Pons (tissue), 1 donor: Measurements from ENCODE around the gene TMEM145.
A peak's percentile ranks its signal among the peaks of the same experiment; 100 is the strongest.

Source experiments
- DNase-seq: peaks from one replicate; pipeline ENCODE4 v3.0.0-alpha.2; 2016; ENCODE audit warnings: low spot score

TMEM145 gene

DNA sequence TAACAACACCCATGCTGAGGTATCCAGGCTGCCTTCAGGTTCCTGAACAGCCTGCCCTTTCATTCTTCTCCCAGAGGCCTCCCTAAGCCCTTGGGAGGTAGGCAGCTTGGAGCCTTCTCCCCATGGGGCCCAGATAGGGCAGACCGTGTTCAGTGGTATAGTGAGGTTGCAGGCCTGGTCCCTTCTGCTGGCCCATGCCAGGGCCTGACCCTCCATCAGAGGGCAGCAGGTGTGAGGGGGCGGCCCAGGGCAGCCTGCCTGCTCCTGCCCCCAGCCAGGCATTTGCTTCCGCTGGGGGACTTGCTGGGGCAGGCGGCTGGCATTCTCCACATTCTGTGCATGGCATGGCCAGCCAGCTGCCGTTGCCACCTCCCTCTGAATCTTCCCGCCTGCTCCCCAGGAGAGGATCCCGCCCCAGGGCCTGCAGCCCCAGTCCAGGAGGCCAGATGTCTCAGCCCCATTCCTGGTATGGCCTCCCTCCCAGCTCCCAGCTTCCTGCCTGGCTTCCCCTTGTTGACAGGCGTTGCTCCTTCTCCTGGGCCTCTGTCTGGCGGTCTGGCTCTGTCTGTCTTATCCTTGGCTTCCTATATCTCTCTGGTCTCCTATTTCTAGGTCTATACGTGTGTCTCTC lies 35.2 kb upstream of the TMEM145 start:
- no peak for DNase-seq

- no peak for DNase-seq
Observed at GRCh38 chr19:42278452-42279154, 34.5 kb upstream of the TMEM145 start.

- peak; percentile 66 for DNase-seq
Observed at GRCh38 chr19:42279155-42279901, 33.8 kb upstream of the TMEM145 start.

DNA sequence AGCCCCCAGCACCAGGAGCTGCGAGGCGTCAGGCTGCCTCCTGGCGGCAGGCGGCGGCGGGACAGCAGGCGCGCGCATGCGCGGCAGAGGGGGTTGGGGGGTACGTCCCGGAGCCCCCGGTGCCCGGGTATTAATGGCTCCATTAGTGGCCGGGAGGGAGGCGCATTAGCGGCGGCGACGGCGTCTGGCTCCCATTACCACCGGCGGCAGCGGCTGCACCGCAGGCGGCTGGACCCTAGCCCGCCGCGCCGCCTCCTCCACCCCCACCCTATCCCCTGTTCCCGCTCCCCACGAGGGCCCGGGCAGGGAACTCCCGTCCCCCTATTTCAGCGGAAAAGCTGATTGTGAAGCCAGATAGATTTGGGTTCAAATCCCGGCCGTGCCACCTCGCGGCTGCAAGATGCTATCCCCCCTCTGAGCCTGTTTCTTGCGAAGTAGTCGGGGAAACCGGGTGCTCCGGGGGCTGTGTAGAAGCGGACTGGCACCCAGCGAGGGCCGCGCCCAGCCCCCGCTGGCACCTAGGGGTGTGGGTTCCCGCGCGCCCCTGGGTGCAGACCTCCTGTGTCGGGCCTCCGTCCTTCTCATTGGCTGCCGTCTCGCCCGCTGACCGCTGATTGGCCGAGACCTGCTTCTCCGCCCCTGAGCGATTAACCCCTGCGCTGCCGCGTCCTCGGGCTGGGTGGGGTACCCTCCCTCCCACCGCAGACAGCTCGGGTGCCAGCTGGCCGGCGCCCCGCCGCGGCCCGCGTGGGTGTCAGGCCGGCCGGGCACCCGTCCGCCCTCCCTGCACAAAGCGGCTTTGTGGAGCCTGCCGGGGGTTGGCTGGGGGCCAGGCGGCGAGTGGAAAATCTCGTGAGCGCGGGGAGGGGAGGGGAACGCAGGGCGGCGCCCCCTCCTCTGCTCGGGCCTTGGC lies 33.0 kb upstream of the TMEM145 start:
- peak; percentile 92 for DNase-seq

DNA sequence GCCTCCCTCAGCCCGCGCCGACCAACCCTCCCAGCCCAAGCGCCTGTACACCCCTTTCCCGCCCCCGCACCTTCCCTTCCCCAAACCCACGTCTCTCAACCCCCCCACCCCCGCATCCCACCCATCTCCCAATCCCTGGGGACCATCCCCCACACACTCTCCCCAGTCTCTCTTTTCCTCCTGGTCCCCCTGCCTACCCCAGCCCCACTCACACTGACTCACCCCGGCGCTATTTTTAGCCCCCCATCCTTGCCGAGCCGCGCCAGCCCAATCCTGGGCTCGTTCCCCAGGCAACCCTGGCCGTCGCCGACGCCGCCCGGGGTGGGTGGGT lies 32.3 kb upstream of the TMEM145 start:
- no peak for DNase-seq

DNA sequence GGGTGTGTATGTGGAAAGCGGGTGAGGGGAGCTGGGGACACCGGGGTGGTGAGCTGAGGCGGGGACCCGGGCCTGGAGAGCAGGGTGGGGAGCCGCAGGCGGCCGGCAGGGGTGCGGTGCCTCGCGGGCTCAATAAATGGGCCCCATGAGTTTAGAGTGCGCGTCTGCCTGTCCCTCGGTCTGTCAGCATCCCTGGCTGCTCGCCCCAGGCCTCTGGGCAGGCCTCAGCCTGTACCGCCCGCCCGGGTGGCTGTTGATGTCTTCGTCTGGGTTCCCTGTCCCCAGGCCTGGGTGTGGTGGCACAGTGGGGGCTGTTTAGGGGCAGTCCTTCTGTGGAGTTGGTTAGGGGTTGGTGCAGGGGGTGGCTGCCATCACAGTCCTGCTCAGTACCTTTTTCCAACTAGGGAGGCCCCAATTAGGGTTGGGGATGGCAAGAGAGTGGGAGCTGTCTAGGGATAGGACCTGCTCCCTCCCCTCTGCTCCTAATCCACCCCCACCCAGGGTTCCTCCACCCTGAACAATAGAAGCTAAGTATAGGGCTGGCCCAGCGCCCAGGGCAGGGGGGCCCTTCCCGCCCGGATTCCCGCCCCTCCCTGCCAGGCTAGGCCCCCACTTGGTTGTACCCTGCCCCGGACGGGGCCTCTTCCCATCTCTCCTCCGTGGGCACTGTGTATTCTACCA lies 31.8 kb upstream of the TMEM145 start:
- DNase-seq, result peak; percentile 84

DNA sequence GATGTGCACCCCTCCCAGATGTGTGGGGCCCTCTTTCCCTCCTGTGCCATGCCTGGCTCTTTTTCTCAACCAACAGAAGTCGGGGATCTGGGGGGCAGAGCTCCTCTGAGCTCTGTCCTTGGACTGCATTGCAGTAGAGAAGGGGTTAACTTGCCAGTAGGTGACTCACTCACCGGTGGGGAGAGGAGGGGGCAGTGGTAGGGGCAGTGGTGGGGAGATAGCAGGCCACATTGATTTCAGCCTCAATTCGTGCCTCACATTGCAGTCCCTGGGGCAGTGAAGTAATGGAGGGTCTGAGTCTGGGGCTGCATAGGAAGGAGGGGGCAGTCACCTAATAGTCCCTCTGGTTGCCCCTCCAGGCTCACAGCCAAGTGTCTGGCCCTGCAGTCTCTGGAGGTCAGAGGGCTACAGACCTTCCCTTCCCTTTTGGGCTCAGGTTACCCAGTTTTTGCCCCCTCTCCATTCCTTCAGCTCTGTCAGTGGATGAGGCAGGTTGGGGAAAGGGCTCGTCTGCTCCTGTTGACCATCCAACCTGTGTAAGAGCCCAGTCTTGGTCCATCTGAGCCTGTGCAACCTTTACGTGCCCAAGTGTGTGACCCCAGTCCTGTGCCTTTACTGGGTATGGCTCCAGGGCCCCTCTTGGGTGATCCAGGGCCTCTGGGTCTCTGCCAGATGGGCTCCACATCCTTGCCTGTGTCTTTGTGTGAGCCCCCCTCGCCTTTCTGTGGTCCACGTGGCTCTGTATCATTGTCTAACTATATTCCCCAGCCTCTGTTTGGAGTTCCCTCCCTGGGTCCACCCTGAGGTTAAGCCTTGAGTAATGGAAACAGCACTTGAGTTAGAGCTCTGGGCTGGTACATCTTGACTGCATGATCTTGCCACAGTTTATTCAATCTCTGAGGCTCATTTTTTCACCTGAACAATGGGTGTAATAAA lies 31.0 kb upstream of the TMEM145 start:
- peak; percentile 41 for DNase-seq

DNA sequence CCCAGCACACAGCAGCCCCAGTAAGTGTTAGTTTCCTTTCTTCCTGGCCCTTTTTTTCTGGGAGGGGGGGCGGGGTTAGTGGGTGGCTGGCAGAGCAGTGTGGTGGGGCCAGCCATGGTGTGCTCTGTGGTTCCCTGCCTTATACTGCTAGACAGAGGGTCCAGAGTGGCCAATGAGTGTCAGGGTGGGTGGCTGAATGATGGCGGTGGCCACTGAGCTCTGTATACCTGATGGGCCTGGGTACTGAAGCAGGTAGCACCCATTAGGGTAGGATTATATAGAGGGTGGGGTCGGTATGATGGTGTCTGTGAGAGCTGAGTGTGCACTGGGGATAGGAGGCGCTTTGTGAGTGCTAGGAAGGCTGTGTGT lies 30.3 kb upstream of the TMEM145 start:
- DNase-seq, result no peak

- DNase-seq, result peak; percentile 93
Observed at GRCh38 chr19:42283188-42284065, 29.7 kb upstream of the TMEM145 start.

DNA sequence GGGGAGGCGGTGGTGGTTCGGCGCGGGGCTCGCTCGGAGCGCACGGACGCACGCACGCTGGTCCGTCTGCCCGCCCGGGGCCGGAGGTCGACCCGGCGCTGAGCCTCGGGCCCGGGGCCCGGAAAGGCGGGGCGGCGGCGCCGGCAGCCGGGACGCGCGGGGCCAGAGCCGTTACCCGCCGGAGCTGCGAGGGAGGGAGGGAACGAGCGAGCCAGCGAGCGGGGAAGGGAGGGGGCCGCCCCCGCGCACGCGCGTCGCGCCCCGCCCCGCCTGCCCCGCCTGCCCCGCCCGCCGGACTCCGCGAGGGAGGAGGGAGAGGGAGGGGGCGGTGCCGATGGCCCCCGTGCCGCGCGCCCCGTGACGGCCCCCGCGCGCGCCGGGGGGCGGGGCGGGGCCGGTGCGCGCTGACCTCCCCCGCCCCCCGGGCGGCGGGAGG lies 29.0 kb upstream of the TMEM145 start:
- DNase-seq, result peak; percentile 60

DNA sequence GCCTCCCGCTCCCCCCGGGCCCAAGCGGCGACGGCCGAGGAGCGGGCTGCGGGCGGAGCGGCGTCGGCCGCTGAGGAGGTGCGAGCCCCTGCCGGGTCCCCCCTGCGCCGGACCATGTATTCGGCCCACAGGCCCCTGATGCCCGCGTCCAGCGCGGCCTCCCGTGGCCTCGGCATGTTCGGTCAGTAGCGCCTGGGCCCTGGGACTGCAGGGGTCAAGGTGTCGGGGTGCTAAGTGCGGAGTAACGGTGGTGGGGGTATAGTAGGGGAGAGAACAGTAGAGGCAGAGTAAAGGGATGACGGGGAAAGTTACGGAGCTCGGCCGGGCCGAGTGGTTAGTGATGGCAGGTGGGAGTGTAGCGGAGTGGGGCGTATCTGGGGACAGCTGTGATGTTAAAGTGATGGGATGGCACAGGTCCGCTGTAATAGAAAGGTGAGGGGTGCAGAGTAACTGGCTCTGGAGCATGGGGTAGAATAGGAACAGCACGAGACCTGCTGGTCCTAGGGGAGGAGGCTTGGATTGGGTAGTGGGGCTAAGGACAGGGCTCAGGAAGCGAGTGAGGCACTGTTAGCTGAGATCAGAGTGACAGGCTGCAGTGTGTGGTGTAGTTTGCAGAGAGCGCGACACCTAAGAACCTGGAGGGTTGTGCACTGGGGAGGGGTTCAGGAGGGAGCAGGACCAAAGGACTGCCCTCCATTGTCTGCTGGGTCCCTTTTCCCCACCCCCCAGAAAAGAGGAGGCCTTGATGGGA lies 28.3 kb upstream of the TMEM145 start:
- peak; percentile 20 for DNase-seq

- DNase-seq, result peak; percentile 15
Observed at GRCh38 chr19:42285541-42285941, 27.6 kb upstream of the TMEM145 start.

DNA sequence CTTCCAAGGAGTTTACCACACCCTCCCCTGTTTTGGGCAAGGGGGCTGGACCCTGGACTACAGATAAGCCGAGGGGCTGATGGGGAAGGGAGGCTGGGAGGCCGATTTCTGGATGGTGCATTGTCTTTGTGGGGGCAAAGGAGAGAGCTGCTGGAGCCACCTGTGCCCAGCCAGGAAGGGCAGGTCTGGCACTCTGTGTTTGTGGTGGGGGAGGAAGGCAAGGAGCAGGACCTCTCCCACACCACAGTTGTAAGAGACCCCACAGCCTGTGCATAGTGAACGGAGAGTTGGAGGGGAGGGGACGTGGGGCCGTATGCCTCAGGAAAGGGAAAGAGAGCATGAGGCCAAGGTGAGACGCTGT lies 27.1 kb upstream of the TMEM145 start:
- DNase-seq, result no peak

GRCh38 chr19:42286349-42287016 lies 26.6 kb upstream of the TMEM145 start:
- no peak for DNase-seq

- no peak for DNase-seq
Observed at GRCh38 chr19:42287017-42287826, 25.9 kb upstream of the TMEM145 start.

GRCh38 chr19:42287827-42288107 lies 25.3 kb upstream of the TMEM145 start:
- DNase-seq, result no peak

DNA sequence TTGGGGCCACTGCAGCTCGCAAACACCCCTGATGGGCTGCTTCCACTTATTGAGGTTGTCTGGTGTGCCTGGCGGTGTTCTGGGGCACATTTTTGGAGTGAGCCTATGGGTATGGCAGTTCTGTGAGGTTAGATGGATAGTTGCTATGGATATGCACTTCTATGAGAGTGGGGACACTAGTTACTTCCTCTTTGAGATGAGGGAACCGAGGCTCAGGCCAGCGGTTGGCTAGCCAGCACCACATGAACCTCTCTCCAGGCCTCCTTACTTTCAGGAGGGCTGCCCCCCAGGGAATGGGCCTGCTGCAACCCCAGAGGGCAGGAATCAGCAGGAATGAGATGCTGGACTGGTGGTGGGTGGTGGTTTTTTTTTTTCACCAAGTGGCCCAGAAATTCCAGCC lies 24.7 kb upstream of the TMEM145 start:
- DNase-seq, result no peak
